GM23248 (cell line): ENCODE results near the gene ANKRD42. TPM values are rescaled to one million over a fixed set of nuclear protein-coding genes. Genes with fewer than 3 reads are reported as not detected.
"Not testable (repeated sequence)": the region's sequence is repeated elsewhere in the genome, so short reads cannot be mapped to it uniquely, and the experiment has no call there.

Experiments used
- DNase-seq: peaks from one replicate; pipeline ENCODE4 v3.0.0-alpha.2; 2015
- H2AFZ ChIP-seq: fragments of 200-600 bp; sonication (generic); 2 replicates; pipeline ENCODE4 v1.6.1; 2016; ENCODE audit warnings: antibody characterized with exemption
- H3F3A ChIP-seq: fragments of 200-600 bp; sonication (generic); 2 replicates; pipeline ENCODE4 v1.6.1; 2016; ENCODE audit warnings: mild to moderate bottlenecking, antibody characterized with exemption, mixed run types; ENCODE audit not compliant: insufficient read depth
- H3K27ac ChIP-seq: fragments of 200-600 bp; sonication (generic); 2 replicates; pipeline ENCODE4 v1.5.1; 2016; ENCODE audit warnings: mild to moderate bottlenecking
- H3K27me3 ChIP-seq: fragments of 200-600 bp; sonication (generic); replicated peaks from 2 replicates; pipeline ENCODE4 v1.6.1; 2016; ENCODE audit warnings: mild to moderate bottlenecking; ENCODE audit not compliant: insufficient read depth
- H3K36me3 ChIP-seq: fragments of 200-600 bp; sonication (generic); 2 replicates; pipeline ENCODE4 v1.6.1; 2016; ENCODE audit warnings: low read depth, mild to moderate bottlenecking
- H3K4me1 ChIP-seq: fragments of 200-600 bp; sonication (generic); 2 replicates; pipeline ENCODE4 v1.6.1; 2016; ENCODE audit warnings: mild to moderate bottlenecking; ENCODE audit not compliant: insufficient read depth
- H3K4me2 ChIP-seq: fragments of 200-600 bp; sonication (generic); one replicate; pipeline ENCODE4 v1.6.1; 2016; ENCODE audit warnings: mild to moderate bottlenecking; ENCODE audit not compliant: unreplicated experiment
- H3K4me3 ChIP-seq: fragments of 200-600 bp; sonication (generic); 2 replicates; pipeline ENCODE4 v1.5.1; 2016; ENCODE audit warnings: mild to moderate bottlenecking
- H3K79me2 ChIP-seq: fragments of 200-600 bp; sonication (generic); 2 replicates; pipeline ENCODE4 v1.6.1; 2016; ENCODE audit warnings: mild to moderate bottlenecking; ENCODE audit not compliant: insufficient read depth
- H3K9ac ChIP-seq: fragments of 200-600 bp; sonication (generic); 2 replicates; pipeline ENCODE4 v1.6.1; 2016; ENCODE audit warnings: mild to moderate bottlenecking
- H3K9me2 ChIP-seq: fragments of 200-600 bp; sonication (generic); 2 replicates; pipeline ENCODE4 v1.6.1; 2016; ENCODE audit warnings: mixed run types, mild to moderate bottlenecking, moderate library complexity; ENCODE audit not compliant: insufficient read depth
- H3K9me3 ChIP-seq: fragments of 200-600 bp; sonication (generic); one replicate; pipeline ENCODE4 v1.6.1; 2017; ENCODE audit warnings: low read depth
- H4K20me1 ChIP-seq: fragments of 200-600 bp; sonication (generic); 2 replicates; pipeline ENCODE4 v1.6.0; 2016; ENCODE audit not compliant: insufficient read depth
- EZH2 ChIP-seq: fragments of 200-600 bp; sonication (generic); IDR thresholded peaks from 2 replicates; pipeline ENCODE4 v1.6.1; 2018; ENCODE audit warnings: antibody characterized with exemption, mild to moderate bottlenecking; ENCODE audit not compliant: insufficient read depth, poor library complexity, severe bottlenecking
- EZH2phosphoT487 ChIP-seq: fragments of 200-600 bp; sonication (generic); IDR thresholded peaks from 2 replicates; pipeline ENCODE4 v1.6.1; 2018; ENCODE audit warnings: antibody characterized with exemption, moderate library complexity, mild to moderate bottlenecking, low read depth; ENCODE audit not compliant: insufficient read depth
- WGBS, 2 experiments: methylation state at CpG; one replicate each; pipeline ENCODE4 v1.1.6; 2015 to 2017; ENCODE audit warnings: low lambda C conversion rate in 2 of 2, low coverage in 1 of 2; ENCODE audit errors: missing lambda C conversion rate in 2 of 2; 5-methylcytosine and 5-hydroxymethylcytosine counted together
- in situ Hi-C: fragments of 300-500 bp; cut with MboI; formaldehyde crosslinking; loops from 2 replicates; pipeline ENCODE4 v1.15.0; 2020
- polyA plus RNA-seq: library from polyadenylated mRNA; unstranded; fragments of >200 nt; fragmentation: Nextera tagmentation; extraction: Ambion mirVana; gene quantifications from 2 replicates; pipeline ENCODE4 v1.2.1, GENCODE V29; 2016
- total RNA-seq: library from RNA; depleted of rRNA; stranded (reverse); fragments of >200 nt; shearing (Covaris generic); gene quantifications from 2 replicates; pipeline ENCODE4 v1.2.3, GENCODE V29; 2014

Gene ANKRD42
- total and polyA plus RNA-seq, 2 experiments from 2014 or later = 17.6 to 17.8 TPM

GRCh38 chr11:83200035-83200434 lies 6.5 kb downstream of the ANKRD42 start:
- Histone ChIP-seq H3K27ac (no peak overlapping the region), H4K20me1 (no peaks in the 10 kb centered on the region), H3K27me3 (no peaks in the 10 kb centered on the region), H3K9me2 (no peaks in the 10 kb centered on the region), H3K9ac (no peak overlapping the region), H3K4me3 (no peak overlapping the region), H3K4me2 (no peak overlapping the region), H2AFZ (no peak overlapping the region), H3K9me3 (no peaks in the 10 kb centered on the region), H3K36me3 (peaks cover 19% of the 10 kb centered on the region; the same call in 1 of the 2 replicates), H3F3A (peaks cover 15% of the 10 kb centered on the region; the same call in 1 of the 2 replicates), H3K79me2 (peaks cover 75% of the 10 kb centered on the region), H3K4me1 (peaks cover 26% of the 10 kb centered on the region)
- 97 to 100% methylated on average over 1 of the region's 1 CpG for WGBS, 2 experiments
- in situ Hi-C loops = no loop called here
- no peak for TF ChIP-seq EZH2phosphoT487
- DNase-seq = no peak

DNA sequence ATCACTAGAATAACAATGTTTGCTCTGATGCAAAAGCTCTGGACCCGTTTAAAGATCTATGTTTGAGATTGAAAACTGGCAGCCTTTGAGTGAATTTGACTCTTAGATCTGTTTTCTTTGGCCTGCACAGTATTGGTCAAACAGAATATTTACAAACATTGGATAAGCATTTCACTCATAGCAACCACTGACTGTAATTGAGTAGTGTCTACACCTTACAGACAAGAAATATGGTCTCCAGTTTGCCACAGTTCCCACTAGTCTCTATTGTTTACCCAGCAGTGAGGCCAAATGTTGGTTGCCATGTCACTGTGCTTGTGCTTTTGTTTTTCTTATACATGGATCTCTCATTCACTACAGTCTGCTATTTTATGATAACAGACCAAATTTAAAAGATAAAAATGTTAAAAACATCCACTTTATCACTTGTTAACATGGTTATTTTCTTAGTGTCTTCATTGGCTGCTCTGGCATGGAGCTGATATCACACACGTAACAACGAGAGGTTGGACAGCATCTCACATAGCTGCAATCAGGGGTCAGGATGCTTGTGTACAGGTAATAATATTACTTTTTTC lies 12.2 kb downstream of the ANKRD42 start:
- TF ChIP-seq EZH2phosphoT487 (no peak), EZH2 (no peak)
- no peak overlapping the region for H2AFZ ChIP-seq
- H3K27ac ChIP-seq = no peak overlapping the region
- in situ Hi-C loops = no loop called here
- no peaks in the 10 kb centered on the region for H3F3A ChIP-seq
- H4K20me1 ChIP-seq = no peaks in the 10 kb centered on the region
- H3K27me3 ChIP-seq = no peaks in the 10 kb centered on the region
- no peak for DNase-seq
- H3K9me3 ChIP-seq = no peaks in the 10 kb centered on the region
- no peaks in the 10 kb centered on the region for H3K9me2 ChIP-seq
- no peak overlapping the region for H3K4me2 ChIP-seq
- WGBS, 2 experiments = 79 to 82% methylated on average over 3 of the region's 3 CpGs
- peaks cover 24% of the 10 kb centered on the region for H3K79me2 ChIP-seq
- H3K36me3 ChIP-seq = peaks cover 36% of the 10 kb centered on the region
- no peaks in the 10 kb centered on the region for H3K4me1 ChIP-seq
- no peak overlapping the region for H3K9ac ChIP-seq
- no peak overlapping the region for H3K4me3 ChIP-seq

- DNase-seq = no peak
- Histone ChIP-seq H3K4me2 (no peak overlapping the region), H3K9ac (no peak overlapping the region), H3F3A (no peaks in the 10 kb centered on the region), H2AFZ (no peak overlapping the region), H3K79me2 (peaks cover 19% of the 10 kb centered on the region), H3K27me3 (no peaks in the 10 kb centered on the region), H3K36me3 (peaks cover 39% of the 10 kb centered on the region), H4K20me1 (no peaks in the 10 kb centered on the region), H3K9me3 (no peaks in the 10 kb centered on the region), H3K9me2 (no peaks in the 10 kb centered on the region), H3K4me3 (no peak overlapping the region), H3K4me1 (no peaks in the 10 kb centered on the region), H3K27ac (no peak overlapping the region)
- 91 to 94% methylated on average over 1 of the region's 1 CpG for WGBS, 2 experiments
- in situ Hi-C loops = no loop called here
- no peak for TF ChIP-seq EZH2phosphoT487
- TF ChIP-seq EZH2 = no peak
Measured at GRCh38 chr11:83206221-83206620, 12.7 kb downstream of the ANKRD42 start.

- H3K9ac ChIP-seq, H4K20me1 ChIP-seq, H2AFZ ChIP-seq, H3K27me3 ChIP-seq, H3K4me2 ChIP-seq, H3K9me2 ChIP-seq, H3K4me1 ChIP-seq, H3F3A ChIP-seq, H3K9me3 ChIP-seq, in situ Hi-C loops, H3K27ac ChIP-seq, DNase-seq, H3K4me3 ChIP-seq: not testable (repeated sequence)
- Histone ChIP-seq H3K79me2 (peaks cover 12% of the 10 kb centered on the region; the same call in 1 of the 2 replicates), H3K36me3 (peaks cover 37% of the 10 kb centered on the region)
- 64 to 66% methylated on average over 4 of the region's 4 CpGs for WGBS, 2 experiments
Measured at GRCh38 chr11:83206771-83207382, 13.4 kb downstream of the ANKRD42 start.
